Endothelial cell of umbilical vein (primary cell): Measurements from ENCODE around the gene RBM8A. TPM values are rescaled to one million over a fixed set of nuclear protein-coding genes. Genes with fewer than 3 reads are reported as not detected.
A peak's percentile ranks its signal among the peaks of the same experiment; 100 is the strongest.

Experiments
- BruUV-seq: library from RNA; stranded (reverse); fragments of 400-500 nt; replicated peaks from 2 replicates; lab custom pipeline; 2021; lab: Mats Ljungman, UMichigan
- CTCF ChIA-PET: fragments of 300-600, 350-600 bp; sonication (Branson Sonifier 250); formaldehyde crosslinking; loops from one replicate; lab custom pipeline; 2021; ENCODE audit warnings: antibody characterized with exemption, inconsistent platforms; lab: Charles Lee
- POLR2A ChIA-PET: fragments of 300-600, 350-600 bp; sonication (Branson Sonifier 250); formaldehyde crosslinking; loops from one replicate; lab custom pipeline; 2021; ENCODE audit warnings: antibody characterized with exemption, inconsistent platforms; lab: Charles Lee
- DNase-seq: peaks from one replicate; pipeline ENCODE4 v3.0.0-alpha.2; 2011; ENCODE audit warnings: low read depth, low spot score
- FAIRE-seq: peaks from 2 replicates; lab custom pipeline; 2011; peaks lifted over from hg19 to GRCh38; lab: Jason Lieb, UNC
- H2AFZ ChIP-seq: 2 replicates; pipeline ENCODE4 v1.6.0; 2012; ENCODE audit warnings: low read depth, low read length, control low read depth, inconsistent platforms
- H3K27ac ChIP-seq: 2 replicates; pipeline ENCODE4 v1.5.1; 2011; ENCODE audit warnings: low read depth, mild to moderate bottlenecking, control low read depth, low read length, moderate library complexity; ENCODE audit not compliant: insufficient read depth
- H3K27me3 ChIP-seq, 2 experiments: 2 replicates each; pipeline versions ENCODE4 v1.6.0 to v1.6.1; 2011; ENCODE audit warnings: low read length in 2 of 2, mixed read lengths in 1 of 2; ENCODE audit not compliant: control insufficient read depth in 2 of 2, insufficient read depth in 2 of 2
- H3K36me3 ChIP-seq, 2 experiments: 2 replicates in 1 of 2; 3 replicates in 1 of 2; pipeline ENCODE4 v1.5.1; 2011; ENCODE audit warnings: low read length in 2 of 2, mild to moderate bottlenecking in 1 of 2, moderate library complexity in 1 of 2; ENCODE audit not compliant: control insufficient read depth in 2 of 2, insufficient read depth in 2 of 2; ENCODE audit errors: extremely low read depth in 1 of 2
- H3K4me1 ChIP-seq: 3 replicates; pipeline ENCODE4 v1.5.1; 2011; ENCODE audit warnings: mild to moderate bottlenecking, low read length; ENCODE audit not compliant: control insufficient read depth, insufficient read depth; ENCODE audit errors: extremely low read depth
- H3K4me2 ChIP-seq: 2 replicates; pipeline ENCODE4 v1.6.1; 2011; ENCODE audit warnings: low read length, control low read depth, mixed read lengths; ENCODE audit not compliant: insufficient read depth
- H3K4me3 ChIP-seq, 3 experiments: fragments of 200-600 bp in 1 of 3; sonication (generic), shearing (Covaris generic) in 1 of 3; replicated peaks in 1 of 3; 2 replicates each; pipeline ENCODE4 v1.5.1; 2011 to 2016; ENCODE audit warnings: control low read depth in 3 of 3, low read length in 3 of 3, mild to moderate bottlenecking in 2 of 3, inconsistent platforms in 1 of 3, low read depth in 1 of 3, moderate library complexity in 1 of 3; ENCODE audit not compliant: insufficient read depth in 1 of 3
- H3K79me2 ChIP-seq: 2 replicates; pipeline ENCODE4 v1.6.0; 2012; ENCODE audit warnings: low read length, inconsistent platforms; ENCODE audit not compliant: control insufficient read depth, insufficient read depth
- H3K9ac ChIP-seq: replicated peaks from 2 replicates; pipeline ENCODE3; 2011; ENCODE audit warnings: low read length, control low read depth; ENCODE audit not compliant: insufficient read depth; ENCODE audit errors: extremely low read depth
- H3K9me1 ChIP-seq: replicated peaks from 3 replicates; pipeline ENCODE4 v1.6.0; 2011; ENCODE audit warnings: mild to moderate bottlenecking, low read length; ENCODE audit not compliant: control insufficient read depth, insufficient read depth; ENCODE audit errors: extremely low read depth
- H3K9me3 ChIP-seq: replicated peaks from 2 replicates; pipeline ENCODE4 v1.5.1; 2012; ENCODE audit warnings: low read length, inconsistent platforms; ENCODE audit not compliant: control insufficient read depth, insufficient read depth
- H4K20me1 ChIP-seq: replicated peaks from 2 replicates; pipeline ENCODE3; 2011; ENCODE audit warnings: mild to moderate bottlenecking, low read length; ENCODE audit not compliant: control insufficient read depth, insufficient read depth; ENCODE audit errors: extremely low read depth
- CTCF ChIP-seq, 2 donors: IDR thresholded peaks; 1 replicate in 1 of 2; 2 replicates in 1 of 2; pipeline ENCODE4 v1.5.1; 2011; ENCODE audit warnings: low read length in 2 of 2, mild to moderate bottlenecking in 2 of 2, moderate library complexity in 2 of 2, control low read depth in 1 of 2, inconsistent platforms in 1 of 2, low read depth in 1 of 2; ENCODE audit not compliant: insufficient read depth in 1 of 2; ENCODE audit errors: extremely low read depth in 1 of 2
- EZH2 ChIP-seq: IDR thresholded peaks from 2 replicates; pipeline ENCODE4 v1.6.1; 2012; ENCODE audit warnings: borderline replicate concordance, low read depth, mild to moderate bottlenecking, moderate library complexity, low read length, inconsistent platforms; ENCODE audit not compliant: severe bottlenecking
- FOS ChIP-seq: IDR thresholded peaks from 2 replicates; pipeline ENCODE4 v1.6.1; 2011; ENCODE audit warnings: mild to moderate bottlenecking, low read length, moderate library complexity, borderline replicate concordance; ENCODE audit not compliant: insufficient read depth
- GATA2 ChIP-seq: IDR thresholded peaks from 2 replicates; pipeline ENCODE4 v1.7.0; 2011; ENCODE audit warnings: low read depth, mild to moderate bottlenecking, moderate library complexity, mixed read lengths, low read length; ENCODE audit not compliant: insufficient read length, insufficient read depth
- JUN ChIP-seq: IDR thresholded peaks from 2 replicates; pipeline ENCODE4 v1.6.1; 2011; ENCODE audit warnings: borderline replicate concordance, low read depth; ENCODE audit not compliant: insufficient read length, insufficient read depth
- MAX ChIP-seq: IDR thresholded peaks from 2 replicates; pipeline ENCODE4 v1.6.1; 2011; ENCODE audit not compliant: insufficient read depth, insufficient read length
- MYC ChIP-seq: IDR thresholded peaks from one replicate; pipeline ENCODE4 v1.6.1; 2011; ENCODE audit warnings: mild to moderate bottlenecking, low read depth, low read length
- POLR2A ChIP-seq: IDR thresholded peaks from 2 replicates; pipeline ENCODE4 v1.6.1; 2012; ENCODE audit warnings: low read depth, mild to moderate bottlenecking, control low read depth, low read length
- POLR2AphosphoS5 ChIP-seq: IDR thresholded peaks from 2 replicates; pipeline ENCODE4 v1.6.1; 2012; ENCODE audit warnings: low read depth, mild to moderate bottlenecking, control low read depth, low read length, moderate library complexity; ENCODE audit not compliant: insufficient read depth
- dilution Hi-C: fragments of 300-500 bp; cut with MboI; formaldehyde crosslinking; loops from one replicate; pipeline ENCODE4 v1.15.0; 2019; ENCODE audit warnings: low sequenced_read_pairs; ENCODE audit not compliant: extremely low pct_ligation_motif_present
- intact Hi-C: fragments of 100-400 bp; cut with micrococcal nuclease; formaldehyde crosslinking; loops from one replicate; pipeline ENCODE4 v1.10.0; 2022
- polyA plus RNA-seq, 4 experiments: library from polyadenylated mRNA; depleted of rRNA in 3 of 4; stranded (reverse) in 3 of 4; unstranded in 1 of 4; fragments of >200 nt; gene quantifications; 2 replicates each; pipeline versions ENCODE4 v1.2.1 to v1.2.3, GENCODE V29; 2011 to 2012; ENCODE audit warnings: missing spikeins in 1 of 4
- total RNA-seq: library from RNA; stranded (reverse); gene quantifications from 2 replicates; pipeline ENCODE4 v1.2.3, GENCODE V29; 2021

RBM8A gene
- total and polyA plus RNA-seq, 2 donors (not counting 3 experiments of a cell fraction or from before 2014, with no cell fraction given): 192 to 194 TPM

GRCh38 chr1:145892486-145893087, 34.7 kb downstream of the RBM8A start:
- Histone ChIP-seq H3K27ac (peak overlapping the region; percentile 95), H2AFZ (no peak overlapping the region), H4K20me1 (no peaks in the 10 kb centered on the region), H3K4me1 (peaks cover 31% of the 10 kb centered on the region), H3K79me2 (no peaks in the 10 kb centered on the region), H3K27me3 (no peaks in the 10 kb centered on the region), H3K9ac (peak overlapping the region; percentile 74), H3K4me2 (peak overlapping the region; percentile 46), H3K9me1 (no peaks in the 10 kb centered on the region), H3K9me3 (no peaks in the 10 kb centered on the region), H3K4me3 (peak overlapping the region in 1 of 3 experiments; percentile 6), H3K36me3 (peaks cover 2 to 6% of the 10 kb centered on the region in 2 experiments)
- TSS peak; percentile 89 for BruUV-seq
- FAIRE-seq (no peak), DNase-seq (peak; percentile 81)
- POLR2A ChIA-PET: interaction anchor here (1.1 to 3.7 kb wide), 7 partner anchors 16 to 159 kb away, joined by 3 to 28 read pairs (median 6); partner anchors contain the start of genes ITGA10, LIX1L, PEX11B and PIAS3
- TF ChIP-seq CTCF (IDR thresholded peaks at IDR 0.05; ENCODE audit: extremely low read depth in 1 of 2, insufficient read depth in 1 of 2, low read depth in 1 of 2, low read length in 2 of 2) (no peak), GATA2 (no peak), FOS (no peak), MAX (no peak), EZH2 (no peak), POLR2A (no peak), POLR2AphosphoS5 (no peak), MYC (no peak), JUN (no peak)
- CTCF ChIA-PET: interaction anchor here (1.0 to 8.9 kb wide), 31 partner anchors 9 to 144 kb away, joined by 3 to 280 read pairs (median 9); partner anchors contain the start of genes ANKRD34A, ITGA10, LIX1L and NUDT17
- intact Hi-C loops (loop anchor here (2.0 to 5.0 kb wide), 2 partner anchors 35 to 48 kb away; partner anchors contain the start of genes NUDT17 and RBM8A), dilution Hi-C loops (no loop called here)
